ENCODE measurements around the gene NANOS1.
"Not testable (repeated sequence)": the region's sequence is repeated elsewhere in the genome, so short reads cannot be mapped to it uniquely, and the experiment has no call there.

Gene NANOS1

DNA sequence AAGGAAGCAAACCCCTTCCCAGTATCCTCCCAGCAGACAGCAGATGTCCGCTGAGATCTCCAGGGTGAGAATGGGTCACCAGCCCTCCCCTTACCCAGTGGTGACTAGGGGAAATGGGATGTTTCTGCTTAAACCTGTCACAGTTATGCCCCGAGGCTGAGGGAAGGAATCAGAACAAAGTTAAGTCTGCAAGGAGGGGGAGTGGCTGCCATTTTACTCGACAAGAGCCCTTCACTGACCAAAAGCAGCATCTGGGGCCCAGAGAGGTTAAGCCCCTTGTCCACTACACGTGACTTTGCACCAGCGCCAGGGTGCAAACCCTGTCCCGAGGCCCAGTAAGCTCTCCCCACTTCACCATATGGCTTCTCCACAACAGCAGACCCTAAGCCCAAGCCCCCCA lies 4.6 kb upstream of the NANOS1 start:
- DNase-seq (ENCODE audit: low read depth), result no peak
- TF ChIP-seq POLR2A (IDR thresholded peaks at IDR 0.05; ENCODE audit: extremely low read depth, insufficient read length) (no peak), MAX (IDR thresholded peaks at IDR 0.05; ENCODE audit: low read depth, low read length) (no peak), MYC (IDR thresholded peaks at IDR 0.05; ENCODE audit: low read depth, low read length) (no peak)
- TF ChIP-seq, protein P1, sequence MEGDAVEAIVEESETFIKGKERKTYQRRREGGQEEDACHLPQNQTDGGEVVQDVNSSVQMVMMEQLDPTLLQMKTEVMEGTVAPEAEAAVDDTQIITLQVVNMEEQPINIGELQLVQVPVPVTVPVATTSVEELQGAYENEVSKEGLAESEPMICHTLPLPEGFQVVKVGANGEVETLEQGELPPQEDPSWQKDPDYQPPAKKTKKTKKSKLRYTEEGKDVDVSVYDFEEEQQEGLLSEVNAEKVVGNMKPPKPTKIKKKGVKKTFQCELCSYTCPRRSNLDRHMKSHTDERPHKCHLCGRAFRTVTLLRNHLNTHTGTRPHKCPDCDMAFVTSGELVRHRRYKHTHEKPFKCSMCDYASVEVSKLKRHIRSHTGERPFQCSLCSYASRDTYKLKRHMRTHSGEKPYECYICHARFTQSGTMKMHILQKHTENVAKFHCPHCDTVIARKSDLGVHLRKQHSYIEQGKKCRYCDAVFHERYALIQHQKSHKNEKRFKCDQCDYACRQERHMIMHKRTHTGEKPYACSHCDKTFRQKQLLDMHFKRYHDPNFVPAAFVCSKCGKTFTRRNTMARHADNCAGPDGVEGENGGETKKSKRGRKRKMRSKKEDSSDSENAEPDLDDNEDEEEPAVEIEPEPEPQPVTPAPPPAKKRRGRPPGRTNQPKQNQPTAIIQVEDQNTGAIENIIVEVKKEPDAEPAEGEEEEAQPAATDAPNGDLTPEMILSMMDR (IDR thresholded peaks at IDR 0.05; ENCODE audit: low read depth, low read length), result no peak
- no peak overlapping the region for H3K4me3 ChIP-seq (ENCODE audit: low read depth, low read length)

DNA sequence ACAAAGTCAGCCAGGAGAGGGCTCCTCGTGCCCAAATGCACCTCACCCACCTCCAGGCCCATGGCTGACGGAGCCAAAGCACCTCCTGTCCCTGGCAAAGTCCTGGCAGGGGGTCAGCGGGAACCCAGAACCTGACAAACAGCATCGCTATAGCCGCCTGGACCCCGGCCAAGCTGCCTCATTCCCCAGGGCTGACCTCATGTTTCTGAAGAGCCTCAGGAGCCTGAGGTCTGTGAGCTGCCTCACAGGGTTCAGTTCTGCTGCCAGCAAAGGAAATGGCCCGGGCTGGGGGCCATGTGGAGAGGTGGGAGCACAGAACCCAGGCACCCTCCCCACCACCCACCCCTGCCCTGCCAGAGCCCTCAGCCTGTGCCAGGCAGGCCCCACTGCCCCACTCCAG lies 4.2 kb upstream of the NANOS1 start:
- DNase-seq (ENCODE audit: low read depth), result no peak

DNA sequence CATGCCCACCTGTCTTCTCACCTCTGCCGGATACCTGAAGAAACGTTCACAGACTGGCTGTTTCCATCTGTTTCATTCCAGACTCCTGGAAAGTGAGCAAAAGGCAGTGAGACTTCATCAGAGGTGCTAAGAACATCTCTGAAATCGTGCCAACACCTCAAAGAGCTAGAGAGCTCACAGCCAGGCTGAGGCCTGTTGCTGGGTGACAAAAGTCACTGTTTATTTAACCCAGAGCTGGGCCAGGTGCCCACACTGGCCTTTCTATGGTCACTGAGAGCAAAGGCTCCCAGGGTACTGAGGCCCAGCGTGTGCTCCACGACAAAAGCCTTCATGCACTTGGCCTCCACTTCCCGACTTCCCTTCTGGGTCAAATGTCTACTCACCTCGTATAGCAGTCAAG lies 3.7 kb upstream of the NANOS1 start:
- DNase-seq (ENCODE audit: low read depth), result no peak
- TF ChIP-seq MAX (IDR thresholded peaks at IDR 0.05; ENCODE audit: low read depth, low read length) (no peak), POLR2A (IDR thresholded peaks at IDR 0.05; ENCODE audit: extremely low read depth, insufficient read length) (no peak), MYC (IDR thresholded peaks at IDR 0.05; ENCODE audit: low read depth, low read length) (no peak)
- TF ChIP-seq, protein P1 (IDR thresholded peaks at IDR 0.05; ENCODE audit: low read depth, low read length), result no peak
- H3K4me3 ChIP-seq (ENCODE audit: low read depth, low read length), result no peak overlapping the region

More for the DNA sequence above, 4.2 kb upstream of the NANOS1 start:
- TF ChIP-seq POLR2A (IDR thresholded peaks at IDR 0.05; ENCODE audit: extremely low read depth, insufficient read length) (no peak), MYC (IDR thresholded peaks at IDR 0.05; ENCODE audit: low read depth, low read length) (no peak), MAX (IDR thresholded peaks at IDR 0.05; ENCODE audit: low read depth, low read length) (no peak)
- TF ChIP-seq, protein P1 (IDR thresholded peaks at IDR 0.05; ENCODE audit: low read depth, low read length), result no peak
- no peak overlapping the region for H3K4me3 ChIP-seq (ENCODE audit: low read depth, low read length)

DNA sequence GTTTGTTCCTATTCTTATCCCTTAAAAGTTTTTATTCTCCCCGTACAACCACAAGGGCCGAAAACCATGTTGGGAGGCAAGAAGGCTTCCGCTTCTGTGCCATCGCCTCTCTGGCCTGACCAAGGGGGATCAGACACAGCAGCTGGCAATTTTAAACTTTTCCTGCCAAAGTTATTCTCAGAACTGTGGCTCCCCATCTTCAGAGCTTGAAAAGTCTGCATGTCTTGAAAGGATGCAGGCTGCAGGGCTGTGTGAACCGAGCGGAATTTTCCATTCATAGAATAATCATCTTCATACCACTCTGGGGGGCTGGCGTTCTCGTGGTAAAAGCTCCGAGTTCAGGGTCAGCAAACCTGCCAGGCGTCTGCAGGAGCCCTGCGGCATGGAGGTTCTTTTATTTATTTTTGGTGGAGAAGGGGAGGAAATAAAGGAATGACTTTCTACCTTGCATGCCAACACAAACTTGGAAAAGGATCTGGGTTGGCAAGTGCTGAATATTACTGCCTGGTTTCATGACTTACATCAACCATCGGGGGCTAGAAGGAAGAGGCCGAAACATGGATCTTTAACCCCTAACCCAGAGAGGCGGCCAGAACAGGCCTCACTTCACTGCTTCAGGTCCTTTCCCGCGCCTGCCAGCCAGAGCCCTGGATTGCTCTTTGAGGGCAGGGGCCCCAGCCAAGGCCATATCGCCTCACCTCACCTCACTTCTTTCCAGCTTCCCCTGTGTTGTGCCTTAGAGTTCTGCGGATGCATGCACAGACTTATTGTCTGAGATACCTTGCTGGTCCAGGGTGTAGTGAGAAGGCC lies 3.0 kb upstream of the NANOS1 start:
- no peak for DNase-seq (ENCODE audit: low read depth)

DNA sequence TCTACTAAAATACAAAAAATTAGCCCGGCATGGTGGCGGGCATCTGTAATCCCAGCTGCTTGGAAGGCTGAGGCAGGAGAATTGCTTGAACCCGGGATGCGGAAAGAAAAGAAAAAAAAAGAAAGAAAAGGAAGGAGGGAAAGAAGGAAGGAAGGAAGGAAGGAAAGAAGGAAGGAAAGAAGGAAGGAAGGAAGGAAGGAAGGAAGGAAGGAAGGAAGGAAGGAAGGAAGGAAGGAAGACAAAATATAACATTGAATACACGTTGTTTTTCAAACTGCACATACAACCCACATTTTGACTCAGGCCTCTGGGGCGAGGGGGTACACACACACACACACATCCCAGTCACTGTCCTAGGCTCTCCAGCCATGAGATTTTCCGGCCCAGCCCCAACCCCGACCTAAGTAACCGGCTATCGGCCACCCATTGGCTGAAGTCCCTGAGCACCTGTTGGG lies 1.0 kb upstream of the NANOS1 start:
- not testable (repeated sequence) for H3K4me3 ChIP-seq (ENCODE audit: low read depth, low read length); DNase-seq (ENCODE audit: low read depth)

More for the DNA sequence above, 3.0 kb upstream of the NANOS1 start:
- TF ChIP-seq, protein P1 (IDR thresholded peaks at IDR 0.05; ENCODE audit: low read depth, low read length), result no peak
- TF ChIP-seq MAX (IDR thresholded peaks at IDR 0.05; ENCODE audit: low read depth, low read length) (no peak), MYC (IDR thresholded peaks at IDR 0.05; ENCODE audit: low read depth, low read length) (no peak), POLR2A (IDR thresholded peaks at IDR 0.05; ENCODE audit: extremely low read depth, insufficient read length) (no peak)
- H3K4me3 ChIP-seq (ENCODE audit: low read depth, low read length), result no peak overlapping the region

- TF ChIP-seq MYC (IDR thresholded peaks at IDR 0.05; ENCODE audit: low read depth, low read length) (no peak), POLR2A (IDR thresholded peaks at IDR 0.05; ENCODE audit: extremely low read depth, insufficient read length) (no peak)
- TF ChIP-seq, protein P1 (IDR thresholded peaks at IDR 0.05; ENCODE audit: low read depth, low read length), result no peak
- no peak overlapping the region for H3K4me3 ChIP-seq (ENCODE audit: low read depth, low read length)
- DNase-seq (ENCODE audit: low read depth), result peak; percentile 94
These were observed 458 bp upstream of the NANOS1 start for GRCh38 chr10:119028900-119029612.

Measured in NB4 (cell line).